PC-3 (cell line): ENCODE measurements around the gene C1orf159.

Experiments
- EZH2 ChIP-seq: fragments of 300-600 bp; sonication (generic); IDR thresholded peaks from one replicate; pipeline ENCODE4 v1.6.1; 2017; ENCODE audit warnings: antibody characterized with exemption, mild to moderate bottlenecking, low read length; ENCODE audit not compliant: unreplicated experiment
- EZH2phosphoT487 ChIP-seq: fragments of 300-600 bp; sonication (generic); IDR thresholded peaks from 2 replicates; pipeline ENCODE4 v1.6.1; 2018; ENCODE audit warnings: mild to moderate bottlenecking, antibody characterized with exemption, low read length, borderline replicate concordance

DNA sequence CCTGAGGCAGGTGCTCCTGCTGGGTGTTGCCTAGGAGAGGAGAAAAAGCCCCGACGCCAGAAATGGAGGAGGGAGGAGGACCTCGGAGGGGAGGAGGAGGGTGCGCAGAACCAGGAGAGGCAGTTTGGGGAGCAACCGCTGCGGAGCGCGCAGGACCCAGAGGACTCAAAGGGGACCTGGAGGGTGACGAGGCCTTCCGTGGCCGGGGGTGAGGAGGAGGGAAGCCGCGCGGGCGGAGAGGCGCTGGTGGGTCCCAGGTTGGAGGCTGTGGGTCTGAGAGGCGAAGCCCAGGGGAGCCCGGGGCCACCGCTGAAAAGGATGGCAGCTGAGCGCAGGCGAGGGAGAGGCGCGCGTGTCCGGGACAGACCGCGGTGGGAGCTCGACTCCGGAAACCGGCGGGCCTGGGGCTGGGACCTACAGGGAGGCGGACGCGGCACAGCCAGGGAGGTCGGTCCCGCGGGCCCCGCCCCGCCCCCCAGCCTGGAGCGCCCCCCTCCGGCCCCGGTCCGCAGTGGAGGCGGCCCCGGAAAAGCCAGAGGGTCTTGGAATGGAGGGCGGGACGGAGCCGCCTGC, 56.9 kb downstream of the C1orf159 start:
- TF ChIP-seq EZH2phosphoT487 (no peak), EZH2 (no peak)
